K562 (cell line): Measurements from ENCODE around the gene NAXE. TPM values are rescaled to one million over a fixed set of nuclear protein-coding genes. Genes with fewer than 3 reads are reported as not detected.

Experiments
- CBFA2T2 ChIP-seq: fragments of 450-650 bp; conservative IDR thresholded peaks from 2 replicates; pipeline ENCODE4 v1.6.1; 2017; ENCODE audit warnings: mild to moderate bottlenecking
- GTF3C2 ChIP-seq: IDR thresholded peaks from 3 replicates; pipeline ENCODE4 v1.6.1; 2011; ENCODE audit warnings: borderline replicate concordance, mild to moderate bottlenecking, moderate library complexity; ENCODE audit not compliant: insufficient read length; ENCODE audit errors: extremely low read depth
- KDM2B ChIP-seq: fragments of 250-450 bp; sonication (Bioruptor Pico); IDR thresholded peaks from 2 replicates; pipeline ENCODE4 v1.8.0; 2021; ENCODE audit warnings: mild to moderate bottlenecking, moderate library complexity
- KDM5B ChIP-seq: fragments of 200-600 bp; sonication (generic); IDR thresholded peaks from 2 replicates; pipeline ENCODE4 v1.6.1; 2012; ENCODE audit warnings: low read depth, mild to moderate bottlenecking, moderate library complexity, low read length, control low read depth, inconsistent platforms; ENCODE audit not compliant: insufficient replicate concordance
- MTA3 ChIP-seq: fragments of 450-650 bp; formaldehyde crosslinking; IDR thresholded peaks from 2 replicates; pipeline ENCODE4 v1.6.1; 2017; ENCODE audit warnings: mild to moderate bottlenecking, borderline replicate concordance
- NEUROD1 ChIP-seq: fragments of 150-350 bp; IDR thresholded peaks from 2 replicates; pipeline ENCODE4 v1.6.1; 2014; ENCODE audit warnings: borderline replicate concordance, low read length, low read depth; ENCODE audit not compliant: partially characterized antibody
- NFYB ChIP-seq: IDR thresholded peaks from 2 replicates; pipeline ENCODE4 v1.6.1; 2011; ENCODE audit warnings: mild to moderate bottlenecking, moderate library complexity; ENCODE audit not compliant: insufficient read length; ENCODE audit errors: extremely low read depth
- NUFIP1 ChIP-seq: fragments of 450-650 bp; IDR thresholded peaks from 2 replicates; pipeline ENCODE4 v1.6.1; 2018; ENCODE audit not compliant: partially characterized antibody
- POLR2A ChIP-seq: fragments of 450-650 bp; conservative IDR thresholded peaks from 2 replicates; pipeline ENCODE4 v1.6.1; 2016
- TFAM ChIP-seq: fragments of 250-450 bp; sonication (Bioruptor Pico); conservative IDR thresholded peaks from 2 replicates; pipeline ENCODE4 v1.5.0; 2021; ENCODE audit warnings: mild to moderate bottlenecking, moderate library complexity
- TRIM28 ChIP-seq: fragments of 450-650 bp; IDR thresholded peaks from 2 replicates; pipeline ENCODE4 v1.6.1; 2017
- U2AF2 ChIP-seq: fragments of 200-400 bp; formaldehyde crosslinking; optimal IDR thresholded peaks from 2 replicates; pipeline ENCODE3; 2017; ENCODE audit warnings: low read depth, mild to moderate bottlenecking, low read length
- ZFP91 ChIP-seq: sonication (generic); formaldehyde crosslinking; IDR thresholded peaks from 2 replicates; pipeline ENCODE4 v1.8.0; 2022; ENCODE audit warnings: mild to moderate bottlenecking, missing genetic modification reagents
- ZNF584 ChIP-seq: fragments of 200-800 bp; sonication (Bioruptor generic); IDR thresholded peaks from 2 replicates; pipeline ENCODE4 v1.6.1; 2016; ENCODE audit warnings: low read depth, mild to moderate bottlenecking, missing genetic modification characterization, missing compliant biosample characterization
- ZNF780A ChIP-seq: fragments of 250-450 bp; sonication (Bioruptor Pico); IDR thresholded peaks from 2 replicates; pipeline ENCODE4 v1.5.0; 2021; ENCODE audit warnings: mild to moderate bottlenecking
- polyA plus RNA-seq, 8 experiments: library from polyadenylated mRNA; depleted of rRNA in 4 of 8; stranded (reverse) in 5 of 8; unstranded in 3 of 8; fragments of >200 nt; fragmentation: Nextera tagmentation in 2 of 8; fragmentation: Illumina TruSeq in 1 of 8; extraction: Ambion mirVana in 2 of 8; extraction: Trizol in 1 of 8; gene quantifications; 2 replicates each; pipeline versions ENCODE4 v1.2.1 to v1.2.3, GENCODE V29; 2011 to 2014; ENCODE audit warnings: inconsistent platforms in 1 of 8, missing spikeins in 1 of 8
- total RNA-seq, 7 experiments: library from RNA; depleted of rRNA in 6 of 7; stranded (reverse); fragments of >200 nt in 6 of 7; fragmentation: Illumina TruSeq in 2 of 7; extraction: Trizol in 2 of 7; gene quantifications; 2 replicates each; pipeline versions ENCODE4 v1.2.1 to v1.2.3, GENCODE V29; 2011 to 2021; ENCODE audit warnings: low replicate concordance in 1 of 7
- TF ChIP-seq, protein P1 (sequence below): conservative IDR thresholded peaks from 2 replicates; pipeline ENCODE4 v1.6.1; 2011; ENCODE audit warnings: low read depth, mild to moderate bottlenecking, low read length; ENCODE audit not compliant: control insufficient read depth

The NAXE gene
- total and polyA plus RNA-seq, 9 of the 15 experiments (the other 6 are each of a cell fraction or from before 2014, with no cell fraction given), result 27.3 to 137 (median 90.0) TPM

DNA sequence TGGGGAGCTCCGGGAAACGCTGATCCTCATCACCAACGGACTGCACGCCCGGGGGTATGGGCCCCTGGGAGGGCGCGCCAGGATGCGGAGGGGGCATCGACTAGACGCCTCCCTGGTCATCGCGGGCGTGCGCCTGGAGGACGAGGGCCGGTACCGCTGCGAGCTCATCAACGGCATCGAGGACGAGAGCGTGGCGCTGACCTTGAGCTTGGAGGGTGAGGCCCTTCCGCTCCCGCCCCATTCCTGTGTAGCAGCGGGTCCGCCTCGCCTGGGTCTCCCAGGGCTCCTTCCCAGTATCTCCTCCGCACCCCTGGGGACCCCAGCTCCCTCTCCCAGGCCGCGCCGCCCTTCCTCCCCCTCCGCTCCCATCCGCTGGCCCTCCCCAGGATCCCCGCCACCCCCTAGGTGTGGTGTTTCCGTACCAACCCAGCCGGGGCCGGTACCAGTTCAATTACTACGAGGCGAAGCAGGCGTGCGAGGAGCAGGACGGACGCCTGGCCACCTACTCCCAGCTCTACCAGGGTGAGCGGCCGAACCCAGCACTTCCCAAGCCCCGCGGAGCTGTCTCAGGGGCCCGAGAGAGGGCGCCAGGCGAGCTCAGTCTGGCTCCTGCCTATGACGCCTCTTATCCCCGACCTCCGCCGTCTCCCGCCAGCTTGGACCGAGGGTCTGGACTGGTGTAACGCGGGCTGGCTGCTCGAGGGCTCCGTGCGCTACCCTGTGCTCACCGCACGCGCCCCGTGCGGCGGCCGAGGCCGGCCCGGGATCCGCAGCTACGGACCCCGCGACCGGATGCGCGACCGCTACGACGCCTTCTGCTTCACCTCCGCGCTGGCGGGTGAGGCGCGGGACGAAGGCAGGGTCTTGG lies 32.6 kb downstream of the NAXE start (continued):
- TF ChIP-seq KDM2B (peak; percentile 76; the same call in 1 of the 2 replicates), KDM5B (peak; percentile 71), NEUROD1 (no peak), U2AF2 (no peak), TFAM (CRISPR knock-in tag) (no peak), CBFA2T2 (no peak), GTF3C2 (no peak), ZFP91 (CRISPR knock-in tag) (no peak), NUFIP1 (no peak), MTA3 (peak; percentile 64; the same call in 1 of the 2 replicates), POLR2A (peak; percentile 77), TRIM28 (0 out of 2 replicates have a peak, but pooled peaks have one; percentile 28), ZNF584 (no peak), NFYB (no peak), ZNF780A (CRISPR knock-in tag) (no peak)
- TF ChIP-seq, protein P1, sequence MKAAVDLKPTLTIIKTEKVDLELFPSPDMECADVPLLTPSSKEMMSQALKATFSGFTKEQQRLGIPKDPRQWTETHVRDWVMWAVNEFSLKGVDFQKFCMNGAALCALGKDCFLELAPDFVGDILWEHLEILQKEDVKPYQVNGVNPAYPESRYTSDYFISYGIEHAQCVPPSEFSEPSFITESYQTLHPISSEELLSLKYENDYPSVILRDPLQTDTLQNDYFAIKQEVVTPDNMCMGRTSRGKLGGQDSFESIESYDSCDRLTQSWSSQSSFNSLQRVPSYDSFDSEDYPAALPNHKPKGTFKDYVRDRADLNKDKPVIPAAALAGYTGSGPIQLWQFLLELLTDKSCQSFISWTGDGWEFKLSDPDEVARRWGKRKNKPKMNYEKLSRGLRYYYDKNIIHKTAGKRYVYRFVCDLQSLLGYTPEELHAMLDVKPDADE, result peak; percentile 49; the same call in 1 of the 2 replicates
